Colon (tissue), 2 donors: ENCODE measurements around the gene AADAT.
"Not testable (repeated sequence)": the region's sequence is repeated elsewhere in the genome, so short reads cannot be mapped to it uniquely, and the experiment has no call there.

Experiments
- FAIRE-seq: peaks from 2 replicates; lab custom pipeline; 2012; peaks lifted over from hg19 to GRCh38; lab: Jason Lieb, UNC
- donor health status: control.
- donor health status: control.

AADAT gene

GRCh38 chr4:170089668-170090351, at the start of gene AADAT:
AADAT (minus strand) TSS chr4:170089956; CDS start chr4:170089690, 266 bp downstream.
- FAIRE-seq, result no peak

GRCh38 chr4:170138580-170139194, 48.9 kb upstream of the AADAT start:
- FAIRE-seq, result no peak

GRCh38 chr4:170137927-170138326, 48.2 kb upstream of the AADAT start:
- FAIRE-seq, result no peak

- FAIRE-seq, result no peak
Observed at GRCh38 chr4:170137466-170137865, 47.7 kb upstream of the AADAT start.

- FAIRE-seq, result no peak
Observed at GRCh38 chr4:170134821-170135220, 45.1 kb upstream of the AADAT start.

GRCh38 chr4:170128219-170128804, 38.6 kb upstream of the AADAT start:
- no peak for FAIRE-seq

- FAIRE-seq, result no peak
Observed at GRCh38 chr4:170127758-170128157, 38.0 kb upstream of the AADAT start.

GRCh38 chr4:170124406-170124805, 34.6 kb upstream of the AADAT start:
- FAIRE-seq, result no peak

- no peak for FAIRE-seq
Observed at GRCh38 chr4:170122252-170122651, 32.5 kb upstream of the AADAT start.

- FAIRE-seq, result no peak
Observed at GRCh38 chr4:170114636-170115035, 24.9 kb upstream of the AADAT start.

GRCh38 chr4:170114183-170114582, 24.4 kb upstream of the AADAT start:
- not testable (repeated sequence) for FAIRE-seq

GRCh38 chr4:170111546-170111945, 21.8 kb upstream of the AADAT start:
- FAIRE-seq, result no peak

GRCh38 chr4:170111085-170111484, 21.3 kb upstream of the AADAT start:
- FAIRE-seq, result no peak

- no peak for FAIRE-seq
Observed at GRCh38 chr4:170110285-170110672, 20.5 kb upstream of the AADAT start.

GRCh38 chr4:170109586-170110284, 20.0 kb upstream of the AADAT start:
- no peak for FAIRE-seq

GRCh38 chr4:170106900-170107299, 17.1 kb upstream of the AADAT start:
- FAIRE-seq, result no peak

GRCh38 chr4:170102426-170102825, 12.7 kb upstream of the AADAT start:
- FAIRE-seq, result no peak

- FAIRE-seq, result not testable (repeated sequence)
Observed at GRCh38 chr4:170098171-170098570, 8.4 kb upstream of the AADAT start.

GRCh38 chr4:170097681-170098080, 7.9 kb upstream of the AADAT start:
- no peak for FAIRE-seq

GRCh38 chr4:170093973-170094535, 4.3 kb upstream of the AADAT start:
- FAIRE-seq, result no peak

GRCh38 chr4:170091069-170091696, 1.4 kb upstream of the AADAT start:
- no peak for FAIRE-seq
